HG03103 (cell line): ENCODE results near the gene HNRNPA0.
"Not testable (repeated sequence)": the region's sequence is repeated elsewhere in the genome, so short reads cannot be mapped to it uniquely, and the experiment has no call there.

Source experiments
- ATAC-seq: cut with Tn5 transposase; IDR thresholded peaks from one replicate; pipeline ENCODE4 v1.9.1; 2021; ENCODE audit warnings: low read depth; ENCODE audit not compliant: unreplicated experiment

HNRNPA0 gene

DNA sequence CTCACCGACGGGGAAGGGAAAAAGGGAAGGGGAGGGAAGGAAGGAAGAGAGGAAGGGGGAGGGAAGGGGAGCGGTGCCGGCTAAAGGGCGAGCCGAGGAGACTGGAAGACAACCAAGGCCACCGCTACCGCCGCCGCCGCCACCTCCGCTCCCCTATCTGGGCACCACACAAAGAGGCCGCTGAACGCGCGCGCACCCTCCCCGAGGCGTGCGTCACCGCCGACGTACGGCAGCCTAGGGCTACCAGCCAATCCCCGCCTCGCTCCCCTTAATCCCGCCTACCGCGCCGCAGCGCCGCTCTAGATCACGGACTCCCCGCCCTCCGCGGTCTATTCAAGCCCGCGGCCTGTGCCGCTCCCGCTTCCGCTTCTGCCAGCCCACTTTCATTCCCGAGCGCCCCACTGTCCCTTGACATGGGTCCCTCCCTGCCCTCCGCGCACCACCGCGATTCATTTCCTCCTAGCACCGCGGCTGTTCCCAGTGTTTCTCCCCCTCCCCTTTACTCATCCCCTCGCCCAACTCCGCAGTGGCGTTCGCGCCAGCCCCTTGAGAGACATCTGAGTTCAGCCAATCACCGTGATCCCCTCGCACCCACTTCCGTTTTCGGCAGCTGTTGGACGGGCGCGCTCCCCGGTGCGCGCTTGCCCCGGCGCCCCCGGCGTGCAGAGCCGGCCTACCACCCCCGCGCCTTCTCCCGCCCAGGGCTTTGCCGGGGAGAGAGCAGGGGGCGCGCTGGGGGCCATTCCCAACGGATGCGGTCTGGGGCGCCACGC lies at the start of gene HNRNPA0:
Gene HNRNPA0 (minus strand): TSS at position 176 of the 773 bp plus-strand sequence. CDS start 297 bp downstream, outside the sequence.
- ATAC-seq, result peak; percentile 70

DNA sequence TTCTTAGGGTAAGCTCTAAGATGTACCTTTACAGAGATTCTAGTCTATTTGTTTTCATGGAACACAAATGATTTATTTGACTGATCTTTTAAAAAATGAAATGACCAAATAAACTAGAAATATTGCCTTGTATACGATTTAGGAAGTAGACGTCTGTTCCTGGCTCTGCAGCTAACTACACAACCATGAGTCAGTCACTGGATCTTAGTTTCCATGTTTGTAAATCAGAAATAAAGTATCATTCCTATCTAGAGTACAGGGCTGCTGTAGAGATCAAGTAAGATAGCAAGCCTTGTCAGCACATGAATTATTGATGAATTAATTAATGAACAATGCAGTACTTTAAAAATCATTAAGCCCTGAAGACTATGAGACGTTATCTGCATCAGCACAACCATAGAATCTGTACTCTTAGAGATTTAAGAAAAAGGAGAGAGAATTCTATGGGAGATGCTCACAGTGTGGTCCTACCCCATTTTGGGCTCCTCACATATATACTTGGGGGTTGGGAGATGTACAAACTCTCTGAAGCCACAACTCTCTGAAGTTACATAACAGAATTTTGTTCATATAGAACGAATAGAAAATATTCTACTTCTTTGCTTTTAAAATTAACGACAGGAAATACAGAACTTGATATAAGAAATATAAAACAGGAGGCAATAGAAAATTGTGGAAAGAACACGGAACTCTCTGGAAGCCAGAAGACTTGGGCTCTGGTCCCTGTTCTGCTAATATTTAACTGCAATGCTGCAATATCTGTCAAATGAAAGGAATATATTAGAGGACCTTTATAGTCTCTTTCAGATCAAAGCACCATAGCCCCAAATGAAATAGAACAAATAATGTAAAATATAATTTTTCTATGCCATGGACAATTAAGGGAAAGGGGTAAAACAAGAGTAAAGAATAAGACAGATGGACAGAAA lies 48.4 kb upstream of the HNRNPA0 start:
- no peak for ATAC-seq

DNA sequence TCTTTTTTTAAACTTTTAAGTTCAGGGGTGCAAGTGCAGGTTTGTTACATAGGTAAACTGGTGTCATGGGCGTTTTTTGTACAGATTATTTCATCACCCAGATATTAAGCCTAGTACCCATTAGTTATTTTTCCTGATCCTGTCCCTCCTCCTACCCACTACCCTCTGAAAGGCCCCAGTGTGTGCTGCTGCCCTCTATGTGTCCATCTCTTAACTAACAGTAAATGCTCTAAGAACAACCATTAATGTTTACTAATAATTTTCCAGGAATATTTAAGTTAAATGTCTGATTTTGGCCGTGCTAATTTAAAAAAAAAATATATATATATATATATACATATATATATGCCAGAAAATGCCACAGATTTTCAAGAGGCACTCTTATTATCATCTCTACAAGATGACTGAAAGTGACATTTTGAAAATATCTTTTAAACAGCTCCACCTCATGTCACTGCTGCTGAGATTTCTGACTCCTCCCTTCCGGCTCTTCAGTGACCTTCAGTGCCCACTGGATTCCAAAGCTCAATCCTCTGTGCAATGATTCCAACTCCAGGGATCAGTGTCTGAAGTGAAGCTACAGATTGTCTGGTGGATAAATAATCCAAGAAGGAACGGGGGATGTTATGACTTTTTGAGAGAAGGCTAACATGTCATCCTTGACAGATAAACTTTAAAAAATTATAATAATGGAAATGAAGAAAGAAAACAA lies 46.7 kb upstream of the HNRNPA0 start:
- ATAC-seq, result no peak

DNA sequence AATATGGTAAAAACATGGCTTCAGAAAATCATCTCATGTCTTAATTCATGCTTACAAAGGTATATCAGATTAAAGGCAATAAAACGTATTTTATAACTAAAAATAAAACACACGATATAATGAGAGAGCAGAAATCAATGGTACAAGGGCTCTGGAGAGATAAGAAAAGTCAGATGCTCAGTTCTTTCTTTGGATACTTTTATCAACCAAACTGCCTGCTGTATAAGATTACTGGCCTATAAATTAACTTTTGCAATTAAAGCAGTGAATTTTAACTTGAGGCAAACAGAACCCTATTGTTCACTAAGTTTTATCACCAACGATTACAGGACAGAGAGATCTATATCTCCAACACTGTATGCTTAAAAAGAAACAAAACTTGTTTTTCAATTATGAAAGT lies 42.1 kb upstream of the HNRNPA0 start:
- no peak for ATAC-seq

DNA sequence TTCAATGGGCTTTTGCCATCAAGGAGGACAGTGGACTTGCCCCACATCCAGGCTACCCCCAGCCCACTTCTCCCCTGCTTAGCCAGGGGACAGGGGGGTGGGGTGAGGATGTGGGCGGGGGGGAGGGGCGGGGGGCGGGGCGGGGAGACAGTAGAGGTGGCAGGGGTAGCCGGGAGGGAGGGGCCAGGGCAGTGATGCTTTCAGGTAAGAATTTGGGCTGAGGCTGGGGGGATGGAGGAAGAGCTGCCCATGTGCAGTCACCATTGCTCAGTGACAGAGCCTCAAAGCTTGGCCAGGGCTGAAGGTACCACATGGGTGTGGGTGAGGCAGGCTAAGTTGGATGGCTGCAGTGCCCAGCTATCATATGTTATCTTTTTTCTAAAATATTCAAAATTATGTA lies 40.7 kb upstream of the HNRNPA0 start:
- no peak for ATAC-seq

- no peak for ATAC-seq
Measured at GRCh38 chr5:137792303-137792702, 38.1 kb upstream of the HNRNPA0 start.

DNA sequence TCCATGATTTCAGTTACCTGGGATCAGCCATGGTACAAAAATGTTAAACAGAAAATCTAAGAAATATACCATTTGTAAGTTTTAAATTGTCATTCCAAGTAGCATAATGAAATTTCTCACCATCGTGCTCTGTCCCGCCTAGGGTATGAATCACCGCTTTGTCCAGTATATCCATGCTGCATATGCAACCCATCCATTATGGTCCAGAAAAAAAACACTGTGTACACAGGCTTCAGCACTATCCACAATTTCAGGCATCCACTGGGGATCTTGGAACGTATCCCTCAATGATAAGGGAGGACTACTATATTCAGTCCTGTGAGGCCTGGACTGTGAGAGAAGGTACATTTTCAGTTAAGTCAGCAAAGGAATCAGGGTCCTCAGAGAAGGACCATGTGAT lies 37.6 kb upstream of the HNRNPA0 start:
- no peak for ATAC-seq

DNA sequence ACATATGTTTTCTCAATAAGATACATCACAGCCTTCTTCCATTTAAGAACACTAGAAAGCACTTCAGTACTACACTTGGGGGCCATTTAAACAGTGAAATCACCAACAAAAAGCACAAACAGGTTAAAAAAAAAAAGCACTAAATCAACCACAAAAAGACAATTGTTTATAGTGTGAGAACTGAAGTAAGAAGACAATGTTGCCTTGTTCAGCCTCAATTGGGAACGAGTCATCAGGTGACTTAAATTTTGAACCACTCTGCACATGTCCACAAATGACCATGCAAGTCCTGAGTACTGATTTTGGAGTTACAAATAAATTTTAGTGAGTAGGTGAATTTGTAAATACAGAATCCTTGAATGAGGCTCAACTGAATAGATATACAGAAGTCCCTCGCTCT lies 37.2 kb upstream of the HNRNPA0 start:
- no peak for ATAC-seq

DNA sequence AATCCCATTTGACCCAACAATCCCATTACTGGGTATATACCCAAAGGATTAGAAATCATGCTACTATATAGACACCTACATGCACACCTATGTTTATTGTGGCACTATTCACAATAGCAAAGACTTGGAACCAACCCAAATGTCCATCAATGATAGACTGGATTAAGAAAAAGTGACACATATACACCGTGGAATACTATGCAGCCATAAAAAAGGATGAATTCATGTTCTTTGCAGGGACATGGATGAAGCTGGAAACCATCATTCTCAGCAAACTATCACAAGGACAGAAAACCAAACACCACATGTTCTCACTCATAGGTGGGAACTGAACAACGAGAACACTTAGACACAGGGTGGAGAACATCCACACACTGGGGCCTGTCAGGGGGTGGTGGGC lies 34.4 kb upstream of the HNRNPA0 start:
- ATAC-seq, result not testable (repeated sequence)

DNA sequence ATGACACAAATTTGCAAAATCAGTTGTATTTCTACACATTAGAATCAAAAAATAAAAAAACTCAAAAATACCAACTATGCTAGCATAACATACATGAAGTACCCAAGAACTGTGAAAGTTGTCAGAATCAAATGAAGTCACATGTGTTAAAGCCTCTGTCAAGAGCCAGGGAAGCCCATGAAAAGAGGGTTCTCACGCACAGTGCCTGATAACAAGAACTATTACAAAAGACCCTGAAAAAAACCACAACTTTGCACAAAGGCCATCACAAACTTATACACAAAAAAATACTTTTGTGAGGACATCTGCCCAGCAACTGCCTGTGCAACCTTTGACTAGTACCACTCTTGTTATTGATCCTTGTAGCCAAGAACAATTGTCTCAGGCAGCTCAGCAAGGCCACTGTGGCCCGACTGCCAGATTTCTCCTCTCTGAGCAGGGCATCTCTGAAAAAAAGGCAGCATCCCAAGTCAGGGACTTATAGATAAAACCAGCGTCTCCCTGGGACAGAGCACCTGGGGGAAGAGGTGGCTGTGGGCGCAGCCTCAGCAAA lies 28.9 kb upstream of the HNRNPA0 start:
- ATAC-seq, result no peak

DNA sequence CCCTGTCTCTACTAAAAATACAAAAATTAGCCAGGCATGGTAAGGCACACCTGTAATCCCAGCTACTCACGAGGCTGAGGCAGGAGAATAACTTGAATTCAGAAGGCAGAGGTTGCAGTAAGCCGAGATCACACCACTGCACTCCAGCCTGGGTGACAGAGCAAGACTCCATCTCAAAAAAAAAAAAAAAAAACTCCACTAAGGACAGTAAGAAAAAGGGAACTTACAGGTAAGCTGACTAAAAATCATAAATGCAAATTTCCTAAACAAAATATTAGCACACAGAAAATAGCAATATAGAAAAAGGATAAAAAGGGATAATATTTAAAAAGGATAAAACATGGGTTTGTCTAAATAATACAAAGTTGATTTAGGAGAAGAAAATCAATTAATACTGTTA lies 27.9 kb upstream of the HNRNPA0 start:
- no peak for ATAC-seq

DNA sequence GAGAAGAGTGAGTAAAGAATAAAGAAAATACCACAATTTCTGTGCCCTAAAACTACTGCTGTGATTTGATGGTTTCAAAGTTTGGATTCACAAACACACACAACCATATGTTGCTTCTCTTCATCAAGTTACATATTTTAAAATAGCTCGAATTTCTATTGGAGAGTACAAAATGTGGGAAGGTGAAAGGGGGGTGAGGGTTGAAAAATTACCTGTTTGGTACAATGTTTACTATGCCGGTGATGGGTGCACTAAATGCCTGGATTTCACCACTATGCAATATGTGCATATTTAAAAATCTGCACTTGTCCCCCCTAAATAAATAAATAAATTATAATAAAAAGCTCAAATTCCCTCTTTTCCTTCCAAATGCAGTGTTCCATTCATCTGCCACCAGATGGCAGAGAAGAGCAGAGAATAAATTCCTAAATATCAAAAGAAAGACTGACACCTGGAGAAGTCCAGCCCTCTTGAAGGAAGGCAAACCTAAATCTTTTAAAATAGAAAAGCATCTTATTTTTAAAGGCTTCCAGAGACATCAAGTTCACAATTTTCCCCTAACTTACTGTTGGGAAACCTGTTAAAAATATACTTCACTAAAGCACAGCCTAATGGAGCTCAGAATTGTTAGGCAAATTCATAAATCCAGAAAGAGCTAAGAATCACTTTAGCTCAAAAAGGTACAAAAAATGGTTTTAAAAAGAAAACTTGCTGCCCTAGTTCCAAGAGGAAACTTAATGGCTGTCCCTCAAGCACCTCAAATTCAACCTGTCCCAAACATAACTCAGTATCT lies 24.8 kb upstream of the HNRNPA0 start:
- no peak for ATAC-seq

DNA sequence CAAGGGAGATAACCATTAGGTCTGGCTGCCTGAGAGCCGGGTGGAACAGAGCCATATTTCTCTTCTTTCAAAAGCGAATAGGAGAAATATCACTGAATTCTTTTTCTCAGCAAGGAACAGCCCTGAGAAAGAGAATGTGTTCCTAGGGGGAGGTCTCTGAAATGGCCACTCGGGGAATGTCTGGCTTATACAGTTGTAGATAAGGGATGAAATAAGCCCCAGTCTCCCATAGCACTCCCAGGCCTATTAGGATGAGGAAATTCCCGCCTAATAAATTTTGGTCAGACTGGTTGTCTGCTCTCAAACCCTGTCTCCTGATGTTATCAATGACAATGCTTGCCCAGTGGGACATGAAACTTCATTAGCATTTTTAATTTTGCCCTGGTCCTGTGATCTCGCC lies 13.8 kb upstream of the HNRNPA0 start:
- ATAC-seq, result not testable (repeated sequence)

DNA sequence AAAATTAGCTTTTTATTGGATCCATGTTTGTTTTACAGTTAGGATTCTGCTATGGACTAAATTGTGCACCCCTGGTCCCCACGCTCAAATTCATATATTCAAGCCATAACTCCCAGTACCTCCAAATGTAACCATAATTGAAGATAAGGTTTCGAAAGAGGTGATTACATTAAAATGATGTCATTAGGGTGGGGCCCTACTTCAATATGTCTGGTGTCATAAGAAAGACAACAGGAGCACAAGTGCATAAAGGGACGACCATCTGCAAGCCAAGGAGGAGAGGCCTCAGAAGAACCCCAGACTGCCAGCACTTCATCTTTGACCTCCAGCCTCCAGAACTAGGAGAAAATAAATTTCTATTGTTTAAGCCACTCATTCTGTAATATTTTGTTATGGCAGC lies 7.4 kb upstream of the HNRNPA0 start:
- no peak for ATAC-seq

DNA sequence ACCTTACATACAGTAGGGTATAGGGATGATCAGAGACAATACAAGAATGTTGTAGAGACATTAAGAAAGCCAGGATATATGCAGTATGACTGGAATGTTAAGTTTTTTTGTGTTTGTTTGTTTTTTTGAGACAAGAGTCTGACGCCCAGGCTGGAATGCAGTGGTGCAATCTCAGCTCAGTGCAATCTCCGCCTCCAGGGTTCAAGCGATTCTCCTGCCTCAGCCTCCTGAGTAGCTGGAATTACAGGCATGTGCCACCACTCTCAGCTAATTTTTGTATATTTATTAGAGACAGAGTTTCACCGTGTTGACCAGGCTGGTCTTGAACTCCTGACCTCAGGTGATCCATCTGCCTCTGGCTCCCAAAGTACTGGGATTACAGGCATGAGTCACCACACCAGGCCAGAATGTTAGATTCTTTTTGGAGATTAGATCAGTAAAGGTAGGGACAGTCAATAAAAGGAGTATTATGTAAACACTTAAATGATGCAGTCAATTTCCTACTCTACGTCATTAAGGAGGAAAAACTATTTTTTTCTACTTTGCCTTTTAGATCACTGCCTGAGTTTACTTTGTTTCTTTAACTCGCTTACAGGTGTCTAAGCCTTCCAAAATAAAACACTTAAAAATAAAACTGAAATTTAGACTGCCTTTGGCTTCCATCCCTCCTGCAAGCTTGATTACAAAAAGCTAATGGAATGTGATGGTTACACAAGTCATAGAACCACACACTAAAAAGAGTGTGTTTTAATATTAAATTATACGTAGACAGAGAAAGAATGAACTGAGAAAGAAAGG lies 6.8 kb upstream of the HNRNPA0 start:
- ATAC-seq, result no peak

- ATAC-seq, result no peak
Measured at GRCh38 chr5:137760294-137760693, 6.1 kb upstream of the HNRNPA0 start.

- ATAC-seq, result no peak
Measured at GRCh38 chr5:137758715-137759306, 4.6 kb upstream of the HNRNPA0 start.

DNA sequence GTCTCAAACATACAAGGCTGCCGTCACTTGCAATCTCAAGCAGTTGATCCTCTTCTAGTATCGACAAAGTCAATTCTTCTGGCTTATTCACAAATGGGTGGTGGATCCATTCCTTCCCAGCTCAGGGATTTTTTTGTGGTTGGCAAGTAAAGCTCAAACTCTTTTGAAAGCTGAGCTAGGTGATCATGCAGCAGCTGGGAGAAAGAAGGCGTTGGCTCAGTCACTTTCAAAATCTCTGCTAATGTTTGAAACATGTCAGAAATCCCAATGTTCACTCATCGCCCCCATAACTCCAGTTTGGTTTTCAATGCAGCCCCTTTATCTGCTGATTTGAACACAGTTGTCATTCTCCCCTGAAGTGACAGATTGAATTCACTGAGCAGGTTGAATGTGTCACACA lies 4.0 kb upstream of the HNRNPA0 start:
- ATAC-seq, result no peak

DNA sequence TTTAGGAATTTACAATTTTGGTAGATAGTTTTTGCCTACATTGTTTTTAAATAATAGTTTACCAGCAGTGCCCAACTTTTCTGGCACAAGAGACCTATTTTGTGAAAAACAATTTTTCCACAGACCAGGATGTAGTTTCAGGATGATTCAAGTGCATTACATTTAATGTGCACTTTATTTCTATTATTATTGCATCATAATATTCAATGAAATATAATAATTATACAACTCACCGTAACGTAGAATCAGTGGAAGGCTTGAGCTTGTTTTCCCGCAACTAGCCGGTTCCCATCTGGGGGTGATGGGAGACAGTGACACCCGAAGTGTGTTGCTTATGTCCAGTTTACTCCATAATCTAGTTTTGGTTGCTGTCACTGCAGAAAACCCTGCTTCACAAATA lies 3.5 kb upstream of the HNRNPA0 start:
- no peak for ATAC-seq
